HG03039 (cell line): Measurements from ENCODE around the gene EML3.
A peak's percentile ranks its signal among the peaks of the same experiment; 100 is the strongest.
"Not testable (repeated sequence)": the region's sequence is repeated elsewhere in the genome, so short reads cannot be mapped to it uniquely, and the experiment has no call there.

ENCODE experiments used
- ATAC-seq: cut with Tn5 transposase; IDR thresholded peaks from one replicate; pipeline ENCODE4 v1.9.1; 2021; ENCODE audit warnings: mild to moderate bottlenecking, moderate library complexity; ENCODE audit not compliant: unreplicated experiment

Gene EML3

GRCh38 chr11:62599901-62600300, 12.7 kb downstream of the EML3 start:
- no peak for ATAC-seq

GRCh38 chr11:62599069-62599696, 13.4 kb downstream of the EML3 start:
- ATAC-seq, result peak; percentile 32

GRCh38 chr11:62595124-62595523, 17.5 kb downstream of the EML3 start:
- no peak for ATAC-seq

GRCh38 chr11:62593434-62594044, 19.0 kb downstream of the EML3 start:
- ATAC-seq, result no peak

GRCh38 chr11:62592989-62593421, 19.6 kb downstream of the EML3 start:
- no peak for ATAC-seq

GRCh38 chr11:62592146-62592815, 20.3 kb downstream of the EML3 start:
- ATAC-seq, result no peak

GRCh38 chr11:62591448-62592145, 21.0 kb downstream of the EML3 start, which contains the start of gene TUT1:
Gene TUT1, minus strand, starts transcription at chr11:62591523. Its CDS starts 38 bp downstream, at chr11:62591485.
- ATAC-seq, result peak; percentile 77

GRCh38 chr11:62588966-62589637, 23.5 kb downstream of the EML3 start:
- no peak for ATAC-seq

GRCh38 chr11:62585356-62585755, 27.2 kb downstream of the EML3 start:
- ATAC-seq, result not testable (repeated sequence)

GRCh38 chr11:62581735-62582134, 30.8 kb downstream of the EML3 start:
- ATAC-seq, result not testable (repeated sequence)

- no peak for ATAC-seq
Observed at GRCh38 chr11:62580959-62581715, 31.4 kb downstream of the EML3 start.

- no peak for ATAC-seq
Observed at GRCh38 chr11:62579252-62579651, 33.3 kb downstream of the EML3 start.

- no peak for ATAC-seq
Observed at GRCh38 chr11:62578541-62578940, 34.0 kb downstream of the EML3 start.

- no peak for ATAC-seq
Observed at GRCh38 chr11:62577046-62577714, 35.4 kb downstream of the EML3 start.

GRCh38 chr11:62575837-62576236, 36.7 kb downstream of the EML3 start:
- no peak for ATAC-seq

- no peak for ATAC-seq
Observed at GRCh38 chr11:62575156-62575555, 37.4 kb downstream of the EML3 start.

- peak; percentile 9 for ATAC-seq
Observed at GRCh38 chr11:62574363-62575071, 38.1 kb downstream of the EML3 start.

GRCh38 chr11:62573592-62574362, 38.8 kb downstream of the EML3 start, which contains the start of gene EEF1G:
Gene EEF1G, minus strand, starts transcription at chr11:62573891. Its CDS starts 49 bp downstream, at chr11:62573842.
- peak; percentile 85 for ATAC-seq
